Glutamatergic neuron (in vitro differentiated cells): ENCODE data around the gene AFF4. TPM values are rescaled to one million over a fixed set of nuclear protein-coding genes. Genes with fewer than 3 reads are reported as not detected.

ENCODE experiments used
- DNase-seq: peaks from one replicate; pipeline ENCODE4 v3.0.0; 2022
- H3K27ac Mint-ChIP-seq: one replicate; pipeline ENCODE4 v1.8.0; 2020; ENCODE audit warnings: mild to moderate bottlenecking, mixed read lengths, inconsistent platforms; ENCODE audit not compliant: unreplicated experiment
- H3K27me3 Mint-ChIP-seq: one replicate; pipeline ENCODE4 v1.8.0; 2020; ENCODE audit warnings: mild to moderate bottlenecking, moderate library complexity, mixed read lengths, inconsistent platforms; ENCODE audit not compliant: unreplicated experiment
- H3K36me3 Mint-ChIP-seq: one replicate; pipeline ENCODE4 v1.8.0; 2020; ENCODE audit warnings: mild to moderate bottlenecking, mixed read lengths, inconsistent platforms; ENCODE audit not compliant: unreplicated experiment
- H3K4me1 Mint-ChIP-seq: one replicate; pipeline ENCODE4 v1.8.0; 2020; ENCODE audit warnings: mild to moderate bottlenecking, low read depth, mixed read lengths, inconsistent platforms; ENCODE audit not compliant: unreplicated experiment
- H3K4me3 Mint-ChIP-seq: one replicate; pipeline ENCODE4 v1.8.0; 2020; ENCODE audit warnings: mild to moderate bottlenecking, mixed read lengths, inconsistent platforms; ENCODE audit not compliant: unreplicated experiment
- H3K9me3 Mint-ChIP-seq: one replicate; pipeline ENCODE4 v1.8.0; 2020; ENCODE audit warnings: mild to moderate bottlenecking, moderate library complexity, mixed read lengths, inconsistent platforms; ENCODE audit not compliant: unreplicated experiment
- total RNA-seq: library from RNA; stranded (reverse); fragmentation: NEBNext Ultra II Directional; extraction: Animal tissue kit (Norgen Biotek cat#: 25700); gene quantifications from one replicate; pipeline ENCODE4 v1.2.1, GENCODE V29; 2021; ENCODE audit not compliant: unreplicated experiment
- TF ChIP-seq, protein P1 (sequence below): fragments of 200-600 bp; sonication (generic); IDR thresholded peaks from one replicate; pipeline ENCODE4 v1.5.0; 2021; ENCODE audit not compliant: partially characterized antibody, unreplicated experiment

Gene AFF4
- total RNA-seq, 1 donor from 2014 or later = 135 TPM

DNA sequence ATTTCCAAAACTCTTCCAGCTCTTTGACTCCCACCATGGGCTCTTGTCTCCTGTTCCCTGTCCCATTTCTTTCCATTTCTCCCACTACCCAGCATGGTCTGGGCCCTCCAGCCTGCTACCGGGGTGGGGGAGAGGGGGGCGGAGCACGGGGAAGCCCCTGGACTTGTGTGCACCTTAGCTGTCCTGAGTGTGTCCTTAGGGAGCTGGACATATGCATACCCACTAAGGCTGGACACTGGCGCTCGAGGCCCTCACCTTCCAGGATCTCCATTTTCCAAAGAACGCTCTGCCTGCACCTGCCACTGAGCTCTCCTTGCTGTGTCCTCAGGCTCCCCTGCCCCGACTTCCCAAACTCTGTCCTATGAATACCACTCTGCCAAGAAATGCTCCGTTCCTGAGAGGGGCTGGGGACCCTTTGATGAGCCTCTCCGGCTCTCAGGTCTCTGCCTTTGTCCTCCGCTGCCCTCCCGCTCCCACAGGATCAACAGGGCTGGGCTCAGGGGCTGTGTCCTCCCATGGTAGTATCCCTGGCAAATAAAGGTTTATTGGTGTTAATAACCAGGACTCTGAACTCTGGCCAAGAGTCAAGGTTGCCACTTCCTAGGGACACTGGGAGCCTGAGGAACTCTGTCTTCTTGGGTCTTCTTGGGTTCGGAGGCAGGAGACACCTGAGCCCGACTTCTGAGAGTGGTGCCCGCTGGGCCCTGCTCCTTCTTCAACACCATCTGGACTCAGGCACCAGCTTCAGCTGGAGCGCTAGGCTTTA, 132.2 kb downstream of the AFF4 start:
- no peak for DNase-seq
- Mint-ChIP-seq H3K4me1 (no peaks in the 10 kb centered on the region), H3K36me3 (no peaks in the 10 kb centered on the region), H3K4me3 (peak overlapping the region; percentile 81), H3K9me3 (peaks cover 6% of the 10 kb centered on the region), H3K27me3 (peaks cover 28% of the 10 kb centered on the region), H3K27ac (no peak overlapping the region)
- TF ChIP-seq, protein P1, sequence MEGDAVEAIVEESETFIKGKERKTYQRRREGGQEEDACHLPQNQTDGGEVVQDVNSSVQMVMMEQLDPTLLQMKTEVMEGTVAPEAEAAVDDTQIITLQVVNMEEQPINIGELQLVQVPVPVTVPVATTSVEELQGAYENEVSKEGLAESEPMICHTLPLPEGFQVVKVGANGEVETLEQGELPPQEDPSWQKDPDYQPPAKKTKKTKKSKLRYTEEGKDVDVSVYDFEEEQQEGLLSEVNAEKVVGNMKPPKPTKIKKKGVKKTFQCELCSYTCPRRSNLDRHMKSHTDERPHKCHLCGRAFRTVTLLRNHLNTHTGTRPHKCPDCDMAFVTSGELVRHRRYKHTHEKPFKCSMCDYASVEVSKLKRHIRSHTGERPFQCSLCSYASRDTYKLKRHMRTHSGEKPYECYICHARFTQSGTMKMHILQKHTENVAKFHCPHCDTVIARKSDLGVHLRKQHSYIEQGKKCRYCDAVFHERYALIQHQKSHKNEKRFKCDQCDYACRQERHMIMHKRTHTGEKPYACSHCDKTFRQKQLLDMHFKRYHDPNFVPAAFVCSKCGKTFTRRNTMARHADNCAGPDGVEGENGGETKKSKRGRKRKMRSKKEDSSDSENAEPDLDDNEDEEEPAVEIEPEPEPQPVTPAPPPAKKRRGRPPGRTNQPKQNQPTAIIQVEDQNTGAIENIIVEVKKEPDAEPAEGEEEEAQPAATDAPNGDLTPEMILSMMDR = no peak

DNA sequence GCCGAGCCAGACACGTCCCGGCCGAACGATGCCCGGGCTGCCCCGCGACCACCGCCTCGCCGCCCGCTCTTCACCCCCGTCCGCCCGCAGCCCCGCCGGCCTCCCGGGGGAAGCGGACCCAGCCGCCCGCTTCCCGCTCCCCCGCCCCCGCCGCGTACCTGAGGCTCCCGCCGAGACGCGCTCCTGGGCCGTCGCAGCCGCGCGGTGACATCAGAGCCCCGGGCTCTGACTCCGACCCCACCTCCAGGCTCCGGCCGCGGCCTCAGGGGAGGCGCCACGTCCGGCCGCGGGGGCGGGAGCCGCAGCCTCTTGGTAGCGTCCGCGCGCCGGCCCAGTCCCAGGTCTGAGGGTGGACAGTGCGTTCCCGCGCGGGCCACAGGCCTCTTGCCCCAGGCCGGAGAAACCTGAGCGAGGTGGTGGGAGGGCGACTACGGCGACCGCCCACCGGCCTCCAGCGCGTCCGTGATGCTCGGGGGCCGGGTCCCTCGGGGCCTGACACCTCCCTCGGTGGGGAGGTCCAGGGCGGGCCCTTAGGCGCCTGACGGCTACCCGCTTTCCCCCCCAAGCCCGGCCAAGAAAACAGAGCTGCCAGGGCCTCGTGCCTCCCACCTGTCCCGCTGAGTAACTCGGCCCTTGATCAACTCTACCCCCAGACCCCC, 132.9 kb downstream of the AFF4 start, which contains the start of gene SHROOM1:
Gene SHROOM1 (minus strand): TSS at position 212 of the 659 bp plus-strand sequence. CDS start 4,507 bp downstream, outside the sequence.
- Mint-ChIP-seq H3K4me1 (no peaks in the 10 kb centered on the region), H3K27ac (no peak within 1 kb of the TSS), H3K27me3 (peaks cover 28% of the 10 kb centered on the region), H3K9me3 (peaks cover 6% of the 10 kb centered on the region), H3K36me3 (no peaks in the 10 kb centered on the region), H3K4me3 (peak within 1 kb of the TSS; percentile 81)
- TF ChIP-seq, protein P1 = no peak
- DNase-seq = peak; percentile 50

DNA sequence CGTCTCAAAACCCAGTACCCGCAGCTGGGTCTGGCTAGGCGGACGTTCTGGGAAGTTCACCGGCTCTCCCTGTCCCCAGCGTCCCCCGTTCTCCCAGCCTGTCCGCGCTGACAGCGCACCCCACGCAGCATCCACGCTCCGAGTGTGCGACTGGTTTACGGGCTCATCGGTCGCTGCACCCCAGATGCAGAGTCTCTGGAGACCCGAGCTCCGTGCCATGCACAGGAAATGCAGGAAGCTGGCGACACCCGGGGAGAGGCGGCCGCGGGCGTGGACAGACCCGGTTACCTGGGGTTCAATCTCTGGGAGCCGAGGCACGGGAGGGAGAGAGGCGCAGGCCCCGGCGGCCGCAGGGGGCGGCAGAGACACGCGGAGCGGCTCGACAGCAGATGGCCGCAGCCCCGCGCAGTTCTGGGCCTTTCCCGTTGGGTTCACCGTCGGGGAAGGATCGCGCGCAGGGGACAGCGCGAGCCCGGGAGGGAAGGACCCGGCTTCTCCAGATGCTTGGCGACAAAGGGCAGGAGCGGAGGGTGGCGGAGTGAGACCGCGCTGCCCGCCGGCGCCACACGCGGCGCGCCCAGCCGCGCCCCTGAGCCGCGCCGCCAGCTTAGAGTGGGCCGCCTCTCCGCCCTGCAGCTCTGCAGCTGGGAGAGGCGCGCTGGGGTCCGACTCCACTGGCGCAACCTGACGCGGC, 133.5 kb downstream of the AFF4 start:
- Mint-ChIP-seq H3K4me3 (peak overlapping the region; percentile 77), H3K36me3 (no peaks in the 10 kb centered on the region), H3K27ac (no peak overlapping the region), H3K27me3 (peaks cover 28% of the 10 kb centered on the region), H3K4me1 (no peaks in the 10 kb centered on the region), H3K9me3 (peaks cover 8% of the 10 kb centered on the region)
- DNase-seq = peak; percentile 82
- TF ChIP-seq, protein P1 = peak; percentile 75

DNA sequence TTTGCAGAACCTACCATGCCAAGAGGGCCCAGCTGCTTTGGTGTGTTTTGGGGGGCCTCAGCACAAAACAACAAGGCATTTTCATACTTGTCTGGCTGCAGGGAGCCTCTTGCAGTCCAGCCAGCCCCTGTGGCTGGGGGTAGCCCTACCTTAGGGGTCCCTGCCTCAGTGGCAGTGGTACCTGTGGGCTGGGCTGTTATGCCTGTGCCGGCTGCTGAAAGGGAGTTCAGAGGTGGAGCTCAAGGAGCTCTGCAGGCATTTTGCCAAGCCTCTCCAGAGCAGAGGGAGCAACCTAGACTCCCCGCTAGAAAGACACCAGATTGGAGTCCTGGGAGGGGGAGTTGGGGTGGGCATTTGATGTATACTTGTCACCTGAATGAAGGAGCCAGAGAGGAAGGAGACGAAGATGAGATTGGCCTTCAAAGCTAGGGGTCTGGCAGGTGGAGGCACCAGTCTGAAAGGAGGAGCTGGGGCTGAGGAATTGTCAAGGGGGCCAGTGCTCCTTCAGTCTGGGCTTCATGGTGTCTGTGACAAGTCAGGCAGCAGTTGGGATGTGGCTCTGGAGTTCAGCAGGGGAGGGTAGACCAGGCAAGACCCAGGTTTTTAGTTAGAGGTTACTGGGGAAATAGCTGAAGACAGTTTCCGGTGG, 134.5 kb downstream of the AFF4 start:
- peaks cover 8% of the 10 kb centered on the region for H3K9me3 Mint-ChIP-seq
- H3K36me3 Mint-ChIP-seq = no peaks in the 10 kb centered on the region
- peak overlapping the region; percentile 41 for H3K4me3 Mint-ChIP-seq
- TF ChIP-seq, protein P1 = no peak
- H3K4me1 Mint-ChIP-seq = no peaks in the 10 kb centered on the region
- no peak for DNase-seq
- peaks cover 31% of the 10 kb centered on the region for H3K27me3 Mint-ChIP-seq
- H3K27ac Mint-ChIP-seq = no peak overlapping the region
